ENCODE results near the gene DENND1B. TPM values are rescaled to one million over a fixed set of nuclear protein-coding genes. Genes with fewer than 3 reads are reported as not detected.

The DENND1B gene
- total and polyA plus RNA-seq, 4 donors = 1.7 to 13.7 (median 7.9) TPM

DNA sequence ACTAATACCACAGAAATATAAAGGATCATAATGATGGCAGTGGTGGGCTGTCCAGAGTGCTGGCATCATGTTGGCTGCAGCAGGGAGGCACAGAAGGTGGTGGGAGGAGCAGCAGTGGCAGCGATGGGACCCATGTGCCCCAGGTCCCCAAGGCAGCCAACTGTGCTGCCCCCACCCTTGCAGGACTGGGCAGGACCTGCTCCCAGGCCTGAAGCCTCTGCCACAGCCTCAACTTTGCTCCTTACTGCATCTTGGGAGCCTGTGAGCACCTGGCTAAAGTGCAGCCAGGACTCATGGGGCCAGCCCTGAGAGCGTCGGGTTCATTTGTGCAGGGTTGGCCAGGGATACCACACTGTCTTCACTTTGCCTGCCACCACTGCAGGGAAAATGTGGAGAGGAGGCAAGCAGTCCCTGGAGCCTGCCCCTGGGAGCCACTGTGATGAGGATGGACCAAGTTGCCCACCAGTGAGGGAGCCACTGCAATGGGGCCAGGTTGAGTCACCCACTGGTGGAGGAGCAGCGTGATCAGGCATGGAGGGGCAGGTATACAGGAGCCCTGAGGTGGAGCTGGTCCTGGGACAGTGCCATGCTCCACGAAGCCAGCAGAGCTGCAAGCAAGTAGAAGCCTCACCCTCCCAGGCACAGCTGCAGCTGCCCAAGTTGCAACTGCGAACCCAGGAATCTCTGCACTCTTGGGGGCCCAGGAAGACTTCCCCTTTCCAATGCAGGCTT is 25.3 kb upstream of the DENND1B start:
- TF ChIP-seq, protein P1, sequence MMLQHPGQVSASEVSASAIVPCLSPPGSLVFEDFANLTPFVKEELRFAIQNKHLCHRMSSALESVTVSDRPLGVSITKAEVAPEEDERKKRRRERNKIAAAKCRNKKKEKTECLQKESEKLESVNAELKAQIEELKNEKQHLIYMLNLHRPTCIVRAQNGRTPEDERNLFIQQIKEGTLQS (IDR thresholded peaks at IDR 0.05) = no peak
- TF ChIP-seq JUND (IDR thresholded peaks at IDR 0.05) (no peak), YY1 (IDR thresholded peaks at IDR 0.05) (no peak), MAX (IDR thresholded peaks at IDR 0.05) (no peak), RAD21 (IDR thresholded peaks at IDR 0.05) (no peak), GABPA (IDR thresholded peaks at IDR 0.05 in 1 of 2, conservative IDR thresholded peaks at IDR 0.05 in 1 of 2) (no peak), FOXA2 (IDR thresholded peaks at IDR 0.05) (no peak)
- Histone ChIP-seq H3K4me1 (ENCODE audit: control insufficient read depth in 4 of 4, insufficient read depth in 4 of 4, low read length in 3 of 4) (no peaks in the 10 kb centered on the region), H3K4me3 (ENCODE audit: low read depth in 1 of 3, low read length in 3 of 3) (peak overlapping the region in 1 of 3 donors; percentile 0), H3K9me3 (ENCODE audit: control insufficient read depth in 4 of 4, low read length in 3 of 4) (peaks cover 3 to 16% (median 7%) of the 10 kb centered on the region in 4 donors), H3K9ac (ENCODE audit: low read depth in 1 of 2, low read length in 2 of 2) (no peak overlapping the region), H3K36me3 (ENCODE audit: control insufficient read depth in 4 of 4, insufficient read depth in 3 of 4, low read depth in 1 of 4, low read length in 3 of 4) (no peaks in the 10 kb centered on the region), H3K27ac (ENCODE audit: low read depth in 1 of 2, low read length in 2 of 2) (no peak overlapping the region), H3K27me3 (ENCODE audit: control insufficient read depth in 4 of 4, insufficient read depth in 4 of 4, low read length in 3 of 4) (no peaks in the 10 kb centered on the region)
- 90% methylated on average over 6 of the region's 6 CpGs for WGBS
- DNase-seq (ENCODE audit: low spot score) = no peak

DNA sequence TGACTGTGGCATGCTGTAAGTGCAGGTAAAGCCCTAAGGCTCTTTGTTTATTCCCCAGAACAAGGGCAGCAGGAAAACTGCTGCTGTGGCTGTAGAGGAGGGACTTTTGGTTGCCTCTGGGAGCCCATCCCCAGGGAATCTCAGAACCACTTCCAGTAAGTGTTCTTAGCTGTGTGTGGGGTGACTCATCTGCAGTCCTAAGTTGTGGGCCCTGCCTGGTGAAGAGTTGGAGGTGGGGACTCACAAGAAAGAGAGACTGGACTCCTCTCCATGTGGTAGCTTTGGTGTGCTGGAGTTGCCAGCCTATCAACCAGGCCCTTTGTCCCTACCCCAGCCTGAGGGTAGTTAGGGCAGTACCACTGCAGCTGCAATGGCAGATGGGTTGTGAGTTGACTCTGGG is 24.0 kb upstream of the DENND1B start:
- Histone ChIP-seq H3K9ac (ENCODE audit: low read depth in 1 of 2, low read length in 2 of 2) (no peak overlapping the region), H3K4me3 (ENCODE audit: low read depth in 1 of 3, low read length in 3 of 3) (no peak overlapping the region), H3K27me3 (ENCODE audit: control insufficient read depth in 4 of 4, insufficient read depth in 4 of 4, low read length in 3 of 4) (no peaks in the 10 kb centered on the region), H3K4me1 (ENCODE audit: control insufficient read depth in 4 of 4, insufficient read depth in 4 of 4, low read length in 3 of 4) (no peaks in the 10 kb centered on the region), H3K27ac (ENCODE audit: low read depth in 1 of 2, low read length in 2 of 2) (no peak overlapping the region), H3K9me3 (ENCODE audit: control insufficient read depth in 4 of 4, low read length in 3 of 4) (peaks cover 3 to 16% (median 7%) of the 10 kb centered on the region in 4 donors), H3K36me3 (ENCODE audit: control insufficient read depth in 4 of 4, insufficient read depth in 3 of 4, low read depth in 1 of 4, low read length in 3 of 4) (no peaks in the 10 kb centered on the region)
- no peak for DNase-seq (ENCODE audit: low spot score)
- no peak for TF ChIP-seq YY1 (IDR thresholded peaks at IDR 0.05)
- TF ChIP-seq EGR1 (IDR thresholded peaks at IDR 0.05; ENCODE audit: low read depth in 2 of 2) = no peak
- no peak for TF ChIP-seq RXRA (IDR thresholded peaks at IDR 0.05)
- no peak for TF ChIP-seq SP1 (IDR thresholded peaks at IDR 0.05)
- TF ChIP-seq, protein P2, sequence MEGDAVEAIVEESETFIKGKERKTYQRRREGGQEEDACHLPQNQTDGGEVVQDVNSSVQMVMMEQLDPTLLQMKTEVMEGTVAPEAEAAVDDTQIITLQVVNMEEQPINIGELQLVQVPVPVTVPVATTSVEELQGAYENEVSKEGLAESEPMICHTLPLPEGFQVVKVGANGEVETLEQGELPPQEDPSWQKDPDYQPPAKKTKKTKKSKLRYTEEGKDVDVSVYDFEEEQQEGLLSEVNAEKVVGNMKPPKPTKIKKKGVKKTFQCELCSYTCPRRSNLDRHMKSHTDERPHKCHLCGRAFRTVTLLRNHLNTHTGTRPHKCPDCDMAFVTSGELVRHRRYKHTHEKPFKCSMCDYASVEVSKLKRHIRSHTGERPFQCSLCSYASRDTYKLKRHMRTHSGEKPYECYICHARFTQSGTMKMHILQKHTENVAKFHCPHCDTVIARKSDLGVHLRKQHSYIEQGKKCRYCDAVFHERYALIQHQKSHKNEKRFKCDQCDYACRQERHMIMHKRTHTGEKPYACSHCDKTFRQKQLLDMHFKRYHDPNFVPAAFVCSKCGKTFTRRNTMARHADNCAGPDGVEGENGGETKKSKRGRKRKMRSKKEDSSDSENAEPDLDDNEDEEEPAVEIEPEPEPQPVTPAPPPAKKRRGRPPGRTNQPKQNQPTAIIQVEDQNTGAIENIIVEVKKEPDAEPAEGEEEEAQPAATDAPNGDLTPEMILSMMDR (IDR thresholded peaks at IDR 0.05; ENCODE audit: low read depth, low read length, missing input control) = no peak
- no peak for TF ChIP-seq RAD21 (IDR thresholded peaks at IDR 0.05)
- TF ChIP-seq FOXA2 (IDR thresholded peaks at IDR 0.05) = no peak
- TF ChIP-seq JUND (IDR thresholded peaks at IDR 0.05) = no peak
- TF ChIP-seq, protein P1 (IDR thresholded peaks at IDR 0.05) = no peak
- no peak for TF ChIP-seq GABPA (IDR thresholded peaks at IDR 0.05 in 1 of 2, conservative IDR thresholded peaks at IDR 0.05 in 1 of 2)

- peaks cover 3 to 16% (median 7%) of the 10 kb centered on the region in 4 donors for H3K9me3 ChIP-seq (ENCODE audit: control insufficient read depth in 4 of 4, low read length in 3 of 4)
- WGBS = 91% methylated on average over 1 of the region's 1 CpG
Measured at GRCh38 chr1:197798492-197798891, 23.2 kb upstream of the DENND1B start.

More at GRCh38 chr1:197798492-197798891, 23.2 kb upstream of the DENND1B start:
- no peak overlapping the region for H3K27ac ChIP-seq (ENCODE audit: low read depth in 1 of 2, low read length in 2 of 2)
- DNase-seq (ENCODE audit: low spot score) = no peak
- H3K4me1 ChIP-seq (ENCODE audit: control insufficient read depth in 4 of 4, insufficient read depth in 4 of 4, low read length in 3 of 4) = no peaks in the 10 kb centered on the region
- H3K36me3 ChIP-seq (ENCODE audit: control insufficient read depth in 4 of 4, insufficient read depth in 3 of 4, low read depth in 1 of 4, low read length in 3 of 4) = no peaks in the 10 kb centered on the region
- no peak overlapping the region for H3K4me3 ChIP-seq (ENCODE audit: low read depth in 1 of 3, low read length in 3 of 3)
- no peak overlapping the region for H3K9ac ChIP-seq (ENCODE audit: low read depth in 1 of 2, low read length in 2 of 2)
- H3K27me3 ChIP-seq (ENCODE audit: control insufficient read depth in 4 of 4, insufficient read depth in 4 of 4, low read length in 3 of 4) = no peaks in the 10 kb centered on the region
- TF ChIP-seq, protein P2 (IDR thresholded peaks at IDR 0.05; ENCODE audit: low read depth, low read length, missing input control) = no peak
- no peak for TF ChIP-seq RXRA (IDR thresholded peaks at IDR 0.05)
- no peak for TF ChIP-seq NR2F2 (IDR thresholded peaks at IDR 0.05)
- no peak for TF ChIP-seq TAF1 (conservative IDR thresholded peaks at IDR 0.05)
- no peak for TF ChIP-seq FOXA2 (IDR thresholded peaks at IDR 0.05)
- no peak for TF ChIP-seq REST (IDR thresholded peaks at IDR 0.05)

All from liver (tissue), 9 donors.